Activated naive CD8-positive, alpha-beta T cell treated with anti-CD3 and anti-CD28 coated beads, Interleukin-2, amount 10 ng/mL, durations not matched to agents 7 days and 5 days (primary cell): Measurements from ENCODE around the gene CD99L2. TPM values are rescaled to one million over a fixed set of nuclear protein-coding genes. Genes with fewer than 3 reads are reported as not detected.

Experiments
- ATAC-seq: fragments of 150-1000 bp; cut with Tn5 transposase; one replicate; pipeline ENCODE4 v1.10.0; 2021; ENCODE audit warnings: low read depth, moderate library complexity
- POLR2A ChIA-PET: fragments of 350-600 bp; sonication (Branson Sonifier 250); formaldehyde crosslinking; loops from one replicate; lab custom pipeline; 2021; ENCODE audit warnings: antibody characterized with exemption; lab: Charles Lee
- DNase-seq: peaks from one replicate; pipeline ENCODE4 v3.0.0; 2021
- H3K27ac Mint-ChIP-seq: one replicate; pipeline ENCODE4 v1.8.0; 2022; ENCODE audit warnings: mild to moderate bottlenecking, mixed read lengths
- H3K27me3 Mint-ChIP-seq: one replicate; pipeline ENCODE4 v1.8.0; 2022; ENCODE audit warnings: mild to moderate bottlenecking, moderate library complexity, mixed read lengths
- H3K36me3 Mint-ChIP-seq: one replicate; pipeline ENCODE4 v1.8.0; 2021; ENCODE audit warnings: mild to moderate bottlenecking, mixed read lengths
- H3K4me1 Mint-ChIP-seq: one replicate; pipeline ENCODE4 v1.8.0; 2021; ENCODE audit warnings: mixed read lengths
- H3K4me3 Mint-ChIP-seq: one replicate; pipeline ENCODE4 v1.8.0; 2022; ENCODE audit warnings: mild to moderate bottlenecking, moderate library complexity, mixed read lengths
- H3K9me3 Mint-ChIP-seq: one replicate; pipeline ENCODE4 v1.8.0; 2021; ENCODE audit warnings: mixed read lengths
- total RNA-seq, 2 experiments: library from RNA; stranded (reverse); gene quantifications; one replicate each; pipeline ENCODE4 v1.2.3, GENCODE V29; 2021

Gene CD99L2
- total RNA-seq, 2 experiments from 2014 or later, result 18.5 to 19.6 TPM

GRCh38 chrX:150768132-150768485, 130.4 kb downstream of the CD99L2 start:
- no peaks in the 10 kb centered on the region for H3K36me3 Mint-ChIP-seq
- POLR2A ChIA-PET, result no interaction called here
- DNase-seq (no peak), ATAC-seq (no peak)
- H3K9me3 Mint-ChIP-seq, result no peaks in the 10 kb centered on the region
- no peak overlapping the region for H3K4me3 Mint-ChIP-seq
- H3K27ac Mint-ChIP-seq, result no peak overlapping the region
- H3K27me3 Mint-ChIP-seq, result no peaks in the 10 kb centered on the region
- H3K4me1 Mint-ChIP-seq, result peaks cover 2% of the 10 kb centered on the region

DNA sequence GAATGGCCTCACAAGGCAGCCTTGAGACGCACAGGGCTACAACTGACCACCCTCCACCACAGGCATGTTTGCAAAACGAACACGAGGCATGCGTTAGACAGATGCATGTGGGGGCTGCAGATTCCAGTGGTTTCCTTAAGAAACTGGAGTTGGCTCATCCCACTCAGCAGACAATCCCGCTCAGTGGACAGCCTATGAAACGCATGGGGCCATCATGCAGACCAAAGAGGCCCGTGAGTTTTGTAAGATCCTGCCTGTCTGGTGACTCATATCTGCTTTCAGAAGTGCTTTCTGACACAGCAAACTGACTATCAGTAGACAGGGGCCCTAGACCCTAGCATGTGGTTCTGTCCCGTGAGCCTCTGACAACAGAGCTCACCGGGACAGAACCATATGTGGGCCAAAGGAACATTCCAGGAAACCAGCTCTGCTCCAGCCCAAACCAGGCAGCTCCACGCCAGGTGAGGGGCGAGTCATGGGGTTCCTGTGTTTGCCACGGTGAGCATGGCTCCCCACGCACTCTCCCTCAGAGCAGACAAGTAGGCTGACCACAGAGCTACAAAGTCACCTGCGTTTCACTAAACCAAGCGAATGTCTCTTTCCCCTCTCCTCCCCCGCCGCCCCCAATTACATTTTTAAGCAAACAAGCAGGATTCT, 130.9 kb downstream of the CD99L2 start:
- Mint-ChIP-seq H3K36me3 (no peaks in the 10 kb centered on the region), H3K27me3 (no peaks in the 10 kb centered on the region), H3K9me3 (no peaks in the 10 kb centered on the region), H3K4me1 (peaks cover 2% of the 10 kb centered on the region), H3K4me3 (no peak overlapping the region), H3K27ac (no peak overlapping the region)
- ATAC-seq (no peak), DNase-seq (no peak)
- POLR2A ChIA-PET, result no interaction called here

- DNase-seq (no peak), ATAC-seq (peak; percentile 18)
- H3K4me3 Mint-ChIP-seq, result no peak overlapping the region
- H3K27ac Mint-ChIP-seq, result no peak overlapping the region
- no peaks in the 10 kb centered on the region for H3K9me3 Mint-ChIP-seq
- no peaks in the 10 kb centered on the region for H3K4me1 Mint-ChIP-seq
- POLR2A ChIA-PET, result no interaction called here
- no peaks in the 10 kb centered on the region for H3K27me3 Mint-ChIP-seq
- H3K36me3 Mint-ChIP-seq, result no peaks in the 10 kb centered on the region
These were observed 131.4 kb downstream of the CD99L2 start for GRCh38 chrX:150767045-150767395.

GRCh38 chrX:150766351-150767044, 132.0 kb downstream of the CD99L2 start:
- Mint-ChIP-seq H3K9me3 (no peaks in the 10 kb centered on the region), H3K4me3 (no peak overlapping the region), H3K36me3 (no peaks in the 10 kb centered on the region), H3K27me3 (no peaks in the 10 kb centered on the region), H3K4me1 (no peaks in the 10 kb centered on the region), H3K27ac (no peak overlapping the region)
- ATAC-seq, result peak; percentile 36
- DNase-seq, result no peak
- POLR2A ChIA-PET, result no interaction called here

GRCh38 chrX:150765782-150766350, 132.6 kb downstream of the CD99L2 start:
- H3K27ac Mint-ChIP-seq, result no peak overlapping the region
- no peak overlapping the region for H3K4me3 Mint-ChIP-seq
- no peaks in the 10 kb centered on the region for H3K36me3 Mint-ChIP-seq
- H3K4me1 Mint-ChIP-seq, result no peaks in the 10 kb centered on the region
- no peak for ATAC-seq
- no peaks in the 10 kb centered on the region for H3K9me3 Mint-ChIP-seq
- H3K27me3 Mint-ChIP-seq, result no peaks in the 10 kb centered on the region
- DNase-seq, result no peak
- POLR2A ChIA-PET, result no interaction called here

GRCh38 chrX:150765237-150765636, 133.2 kb downstream of the CD99L2 start:
- no peak overlapping the region for H3K4me3 Mint-ChIP-seq
- POLR2A ChIA-PET, result no interaction called here
- H3K9me3 Mint-ChIP-seq, result no peaks in the 10 kb centered on the region
- no peaks in the 10 kb centered on the region for H3K4me1 Mint-ChIP-seq
- no peaks in the 10 kb centered on the region for H3K27me3 Mint-ChIP-seq
- no peak overlapping the region for H3K27ac Mint-ChIP-seq
- DNase-seq (no peak), ATAC-seq (no peak)
- H3K36me3 Mint-ChIP-seq, result no peaks in the 10 kb centered on the region

DNA sequence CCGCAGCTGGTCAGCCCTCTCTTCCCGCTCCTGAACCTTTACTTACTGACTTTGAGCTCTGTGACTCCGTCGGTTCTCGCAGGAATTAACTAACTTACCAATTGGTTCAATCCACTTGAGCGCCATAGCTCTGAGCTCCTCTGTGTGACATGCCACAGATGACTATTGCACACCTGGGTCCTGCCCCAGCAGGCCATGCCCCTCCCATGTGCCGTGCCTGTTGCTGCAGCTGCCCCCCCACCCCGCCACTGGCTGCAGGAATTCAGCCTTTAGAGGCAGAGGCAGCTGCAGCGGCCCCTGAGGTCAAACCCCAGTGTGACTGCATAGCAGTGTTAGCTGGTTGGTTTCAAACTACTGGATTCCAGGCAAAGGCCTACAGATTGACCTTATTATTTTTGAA, 134.7 kb downstream of the CD99L2 start:
- Mint-ChIP-seq H3K4me1 (no peaks in the 10 kb centered on the region), H3K36me3 (no peaks in the 10 kb centered on the region), H3K27ac (no peak overlapping the region), H3K9me3 (no peaks in the 10 kb centered on the region), H3K27me3 (no peaks in the 10 kb centered on the region), H3K4me3 (no peak overlapping the region)
- DNase-seq (no peak), ATAC-seq (no peak)
- POLR2A ChIA-PET, result no interaction called here

DNA sequence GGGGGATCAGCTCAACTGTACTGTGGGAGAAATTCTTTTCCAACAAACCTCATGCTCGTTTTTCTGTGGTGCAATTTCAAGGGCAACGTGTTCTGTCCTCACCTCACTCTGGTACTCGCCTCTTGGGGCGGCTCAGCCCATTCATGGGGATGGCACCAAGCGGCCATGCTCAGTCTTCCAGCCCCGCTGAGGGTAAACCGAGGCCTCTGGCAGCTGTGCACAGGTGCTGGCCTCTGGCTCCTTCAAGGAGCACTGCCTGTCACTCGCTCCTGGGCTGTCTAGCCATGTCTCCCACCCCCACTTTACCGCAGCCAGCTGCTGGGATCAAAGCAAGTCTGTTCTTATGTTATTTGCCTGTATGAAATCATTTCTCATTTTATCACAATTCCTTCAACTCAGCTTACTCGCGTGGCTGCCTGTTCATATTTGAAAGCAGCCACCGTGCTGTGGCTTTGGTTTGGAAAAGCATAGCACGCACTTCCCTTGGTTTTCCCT, 135.1 kb downstream of the CD99L2 start:
- no peaks in the 10 kb centered on the region for H3K9me3 Mint-ChIP-seq

GRCh38 chrX:150762258-150763165, 136.0 kb downstream of the CD99L2 start:
- Mint-ChIP-seq H3K27ac (no peak overlapping the region), H3K27me3 (no peaks in the 10 kb centered on the region), H3K36me3 (peaks cover 2% of the 10 kb centered on the region), H3K4me3 (no peak overlapping the region), H3K4me1 (no peaks in the 10 kb centered on the region), H3K9me3 (no peaks in the 10 kb centered on the region)
- POLR2A ChIA-PET, result no interaction called here
- ATAC-seq, result no peak
- DNase-seq, result no peak

More for the DNA sequence above, 135.1 kb downstream of the CD99L2 start:
- no peak overlapping the region for H3K4me3 Mint-ChIP-seq
- no peak overlapping the region for H3K27ac Mint-ChIP-seq
- H3K27me3 Mint-ChIP-seq, result no peaks in the 10 kb centered on the region
- H3K4me1 Mint-ChIP-seq, result no peaks in the 10 kb centered on the region
- ATAC-seq, result no peak
- no peaks in the 10 kb centered on the region for H3K36me3 Mint-ChIP-seq
- no peak for DNase-seq
- POLR2A ChIA-PET, result no interaction called here

GRCh38 chrX:150761819-150762216, 136.7 kb downstream of the CD99L2 start:
- no peak overlapping the region for H3K27ac Mint-ChIP-seq
- ATAC-seq (no peak), DNase-seq (no peak)
- POLR2A ChIA-PET, result no interaction called here
- no peaks in the 10 kb centered on the region for H3K4me1 Mint-ChIP-seq
- no peaks in the 10 kb centered on the region for H3K9me3 Mint-ChIP-seq
- H3K36me3 Mint-ChIP-seq, result peaks cover 4% of the 10 kb centered on the region
- H3K27me3 Mint-ChIP-seq, result no peaks in the 10 kb centered on the region
- no peak overlapping the region for H3K4me3 Mint-ChIP-seq

DNA sequence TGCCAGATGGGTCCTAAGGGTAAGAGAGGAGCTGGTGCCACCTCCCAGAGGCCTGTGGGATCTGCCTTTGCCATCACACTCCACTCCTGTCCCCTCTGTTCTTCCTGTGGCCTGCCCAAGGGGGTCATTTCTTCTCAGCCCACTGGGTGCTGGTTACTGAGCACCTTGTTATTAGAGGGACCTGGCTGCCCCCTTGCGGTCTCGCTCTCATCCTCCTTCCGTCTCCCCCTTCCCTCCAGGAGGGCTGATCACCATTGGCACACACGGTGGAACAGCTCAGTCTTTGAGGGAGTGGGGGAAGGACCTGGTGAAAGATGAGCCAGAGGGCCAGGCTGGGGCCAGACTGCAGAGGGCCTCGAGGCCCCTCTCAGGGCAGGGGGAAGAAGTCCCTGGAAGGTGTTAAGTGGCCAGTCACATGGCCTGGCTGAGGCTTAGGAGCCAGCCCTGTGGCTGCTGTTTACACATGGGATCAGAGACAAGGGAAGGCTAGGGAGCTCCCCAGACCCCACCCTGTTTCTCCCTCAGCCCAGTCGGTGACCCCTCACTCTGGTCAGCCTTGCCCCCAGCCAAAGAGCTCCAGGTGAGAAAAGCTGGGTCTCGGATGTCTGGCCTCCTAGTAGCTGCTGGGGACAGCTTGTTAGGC, 137.2 kb downstream of the CD99L2 start:
- Mint-ChIP-seq H3K27ac (no peak overlapping the region), H3K36me3 (peaks cover 4% of the 10 kb centered on the region)
- POLR2A ChIA-PET, result no interaction called here

DNA sequence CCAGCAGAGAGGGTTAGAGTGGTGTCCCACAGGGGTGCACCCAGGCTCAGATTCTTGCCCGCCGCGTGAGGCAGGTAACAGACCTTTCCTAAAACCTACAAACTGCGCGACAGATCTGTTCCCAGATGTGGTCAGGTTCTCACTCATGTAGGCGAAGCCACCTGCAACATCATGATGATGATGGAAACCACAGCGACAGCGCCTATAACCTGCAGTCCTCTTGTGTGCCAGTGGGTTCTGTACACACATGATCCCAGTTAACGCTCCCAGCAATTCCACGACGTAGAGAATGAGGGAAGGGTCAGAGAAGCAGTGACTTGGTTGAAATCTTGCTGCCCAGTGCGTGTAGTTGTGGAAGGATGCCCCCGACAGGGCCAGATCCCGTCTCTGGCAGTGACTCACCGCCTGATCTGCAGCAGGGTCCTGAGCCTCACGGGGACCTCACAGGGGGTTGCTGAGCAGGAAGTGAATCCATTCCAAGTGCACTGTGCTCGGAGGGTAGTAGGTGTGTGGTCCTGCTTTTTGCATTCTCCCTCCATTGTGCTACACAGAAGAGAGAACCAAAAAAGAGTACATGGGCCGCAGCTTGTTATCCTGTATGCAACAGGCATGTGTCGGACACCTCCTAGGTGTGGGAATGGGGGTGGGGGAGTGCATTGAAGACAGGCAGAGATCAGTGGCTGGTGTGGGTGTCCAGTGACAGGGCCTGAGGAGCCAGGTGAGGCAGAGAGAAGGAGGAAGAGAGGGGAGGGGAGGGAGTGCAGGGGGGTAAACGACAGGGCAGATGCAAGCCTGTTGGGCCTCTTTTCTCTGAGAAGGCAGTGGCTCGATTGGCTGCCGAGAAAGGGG, 138.7 kb downstream of the CD99L2 start:
- Mint-ChIP-seq H3K27me3 (no peaks in the 10 kb centered on the region), H3K4me1 (peaks cover 6% of the 10 kb centered on the region), H3K9me3 (no peaks in the 10 kb centered on the region), H3K4me3 (no peak overlapping the region), H3K36me3 (peaks cover 4% of the 10 kb centered on the region), H3K27ac (no peak overlapping the region)
- POLR2A ChIA-PET, result no interaction called here
- ATAC-seq (no peak), DNase-seq (no peak)

More for the DNA sequence above, 137.2 kb downstream of the CD99L2 start:
- no peaks in the 10 kb centered on the region for H3K4me1 Mint-ChIP-seq
- no peak for DNase-seq
- no peaks in the 10 kb centered on the region for H3K9me3 Mint-ChIP-seq
- no peak overlapping the region for H3K4me3 Mint-ChIP-seq
- H3K27me3 Mint-ChIP-seq, result no peaks in the 10 kb centered on the region
- no peak for ATAC-seq
